ENCODE data around the gene PLEKHA7. TPM values are rescaled to one million over a fixed set of nuclear protein-coding genes. Genes with fewer than 3 reads are reported as not detected.
A peak's percentile ranks its signal among the peaks of the same experiment; 100 is the strongest.

Gene PLEKHA7
- total RNA-seq, 6 experiments from 2014 or later, result 12.7 to 26.7 (median 21.5) TPM

GRCh38 chr11:16945671-16946469, 68.3 kb downstream of the PLEKHA7 start:
- DNase-seq (peak; percentile 57 to 73 (median 66)), ATAC-seq (peak; percentile 96 to 99 (median 98))
- Histone ChIP-seq H3K27me3 (no peaks in the 10 kb centered on the region), H3K4me3 (no peak overlapping the region), H3K36me3 (no peaks in the 10 kb centered on the region), H3K9me3 (no peaks in the 10 kb centered on the region), H3K27ac (no peak overlapping the region), H3K4me1 (no peaks in the 10 kb centered on the region)
- WGBS (ENCODE audit: insufficient coverage, low coverage, low lambda C conversion rate, missing lambda C conversion rate), result 39% methylated on average over 8 of the region's 9 CpGs
- no peak for TF ChIP-seq POLR2A (IDR thresholded peaks at IDR 0.05)
- peak; percentile 70 to 78 (median 74) for TF ChIP-seq CTCF (IDR thresholded peaks at IDR 0.05)
- intact Hi-C loops (cut with DNase I), result loop anchor here (5.0 to 10.0 kb wide), 2 partner anchors 116 to 119 kb away; no protein-coding TSS in a partner anchor

DNA sequence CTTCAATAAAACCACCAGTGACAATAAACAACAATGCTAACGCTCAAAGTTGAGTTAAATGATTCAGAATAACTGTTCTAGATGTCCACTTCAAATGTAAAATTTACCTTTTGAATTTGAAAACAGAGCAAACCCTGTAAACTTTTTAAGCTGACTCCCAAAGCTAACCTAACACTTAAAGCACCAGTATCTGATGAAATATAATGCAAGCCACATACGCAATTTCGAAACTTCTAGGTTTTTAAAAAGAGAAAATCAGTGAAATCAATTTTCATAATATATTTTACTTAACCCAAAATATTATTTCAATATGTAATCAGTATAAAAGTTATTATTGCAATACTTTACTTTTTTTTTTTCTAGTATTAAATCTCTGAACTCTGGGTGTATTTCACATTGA, 71.3 kb downstream of the PLEKHA7 start:
- TF ChIP-seq CTCF (IDR thresholded peaks at IDR 0.05), result no peak
- no peak for TF ChIP-seq POLR2A (IDR thresholded peaks at IDR 0.05)
- Histone ChIP-seq H3K36me3 (no peaks in the 10 kb centered on the region), H3K4me3 (no peak overlapping the region), H3K27me3 (no peaks in the 10 kb centered on the region), H3K27ac (no peak overlapping the region), H3K9me3 (no peaks in the 10 kb centered on the region), H3K4me1 (no peaks in the 10 kb centered on the region)
- ATAC-seq (no peak), DNase-seq (no peak)
- intact Hi-C loops (cut with DNase I), result loop anchor here in 1 of 2 donors (10.0 kb wide), 1 partner anchor 122 kb away; no protein-coding TSS in a partner anchor
- WGBS (ENCODE audit: insufficient coverage, low coverage, low lambda C conversion rate, missing lambda C conversion rate), result 63% methylated on average over 3 of the region's 3 CpGs

- no peak for TF ChIP-seq CTCF (IDR thresholded peaks at IDR 0.05)
- no peak for TF ChIP-seq POLR2A (IDR thresholded peaks at IDR 0.05)
- intact Hi-C loops (cut with DNase I), result loop anchor here in 1 of 2 donors (10.0 kb wide), 1 partner anchor 122 kb away; no protein-coding TSS in a partner anchor
- Histone ChIP-seq H3K4me3 (no peak overlapping the region), H3K27me3 (no peaks in the 10 kb centered on the region), H3K27ac (no peak overlapping the region), H3K9me3 (no peaks in the 10 kb centered on the region), H3K4me1 (peaks cover 0 to under 1% (median 0%) of the 10 kb centered on the region in 4 donors), H3K36me3 (no peaks in the 10 kb centered on the region)
- DNase-seq, result no peak
- no peak for ATAC-seq
- WGBS (ENCODE audit: insufficient coverage, low coverage, low lambda C conversion rate, missing lambda C conversion rate), result 85% methylated on average over 4 of the region's 4 CpGs
These were observed 71.9 kb downstream of the PLEKHA7 start for GRCh38 chr11:16942342-16942741.

GRCh38 chr11:16941935-16942334, 72.3 kb downstream of the PLEKHA7 start:
- Histone ChIP-seq H3K27me3 (no peaks in the 10 kb centered on the region), H3K4me3 (no peak overlapping the region), H3K4me1 (peaks cover 0 to 5% (median 2%) of the 10 kb centered on the region in 4 donors), H3K36me3 (no peaks in the 10 kb centered on the region), H3K9me3 (no peaks in the 10 kb centered on the region), H3K27ac (no peak overlapping the region)
- no peak for ATAC-seq
- no peak for TF ChIP-seq CTCF (IDR thresholded peaks at IDR 0.05)
- no peak for TF ChIP-seq POLR2A (IDR thresholded peaks at IDR 0.05)
- no peak for DNase-seq
- 76% methylated on average over 5 of the region's 5 CpGs for WGBS (ENCODE audit: insufficient coverage, low coverage, low lambda C conversion rate, missing lambda C conversion rate)
- intact Hi-C loops (cut with DNase I), result loop anchor here in 1 of 2 donors (10.0 kb wide), 1 partner anchor 123 kb away; no protein-coding TSS in a partner anchor

All from right lobe of liver (tissue), 6 donors.